ENCODE data around the gene RETN.

- TF ChIP-seq EZH2 (IDR thresholded peaks at IDR 0.05; ENCODE audit: insufficient read depth, poor library complexity, severe bottlenecking) (no peak), EZH2phosphoT487 (IDR thresholded peaks at IDR 0.05; ENCODE audit: insufficient read depth, low read depth) (no peak)
Measured at GRCh38 chr19:7620442-7621412, 48.1 kb upstream of the RETN start.
